Omental fat pad (tissue), 4 donors: ENCODE data around the gene IFIT1. TPM values are rescaled to one million over a fixed set of nuclear protein-coding genes. Genes with fewer than 3 reads are reported as not detected.

Source experiments
- ATAC-seq: fragments of 150-250 bp; one replicate; pipeline ENCODE4 v1.9.1; 2016; ENCODE audit warnings: mild to moderate bottlenecking, moderate library complexity; ENCODE audit not compliant: low FRiP score
- DNase-seq: peaks from one replicate; pipeline ENCODE4 v3.0.0-alpha.2; 2019; ENCODE audit warnings: low spot score
- total RNA-seq, 4 donors: library from RNA; depleted of rRNA; stranded (reverse); fragments of >200 nt; gene quantifications; one replicate each; pipeline ENCODE4 v1.1.0, GENCODE V29; 2016
- TF ChIP-seq, protein P1 (sequence below), 3 donors: fragments of 450-650 bp; IDR thresholded peaks; one replicate each; pipeline ENCODE4 v1.5.1; 2016 to 2017; ENCODE audit warnings: antibody characterized with exemption in 3 of 3, mild to moderate bottlenecking in 3 of 3, moderate library complexity in 2 of 3

IFIT1 gene
- total RNA-seq, 4 donors from 2014 or later, result 8.1 to 30.9 (median 11.6) TPM

DNA sequence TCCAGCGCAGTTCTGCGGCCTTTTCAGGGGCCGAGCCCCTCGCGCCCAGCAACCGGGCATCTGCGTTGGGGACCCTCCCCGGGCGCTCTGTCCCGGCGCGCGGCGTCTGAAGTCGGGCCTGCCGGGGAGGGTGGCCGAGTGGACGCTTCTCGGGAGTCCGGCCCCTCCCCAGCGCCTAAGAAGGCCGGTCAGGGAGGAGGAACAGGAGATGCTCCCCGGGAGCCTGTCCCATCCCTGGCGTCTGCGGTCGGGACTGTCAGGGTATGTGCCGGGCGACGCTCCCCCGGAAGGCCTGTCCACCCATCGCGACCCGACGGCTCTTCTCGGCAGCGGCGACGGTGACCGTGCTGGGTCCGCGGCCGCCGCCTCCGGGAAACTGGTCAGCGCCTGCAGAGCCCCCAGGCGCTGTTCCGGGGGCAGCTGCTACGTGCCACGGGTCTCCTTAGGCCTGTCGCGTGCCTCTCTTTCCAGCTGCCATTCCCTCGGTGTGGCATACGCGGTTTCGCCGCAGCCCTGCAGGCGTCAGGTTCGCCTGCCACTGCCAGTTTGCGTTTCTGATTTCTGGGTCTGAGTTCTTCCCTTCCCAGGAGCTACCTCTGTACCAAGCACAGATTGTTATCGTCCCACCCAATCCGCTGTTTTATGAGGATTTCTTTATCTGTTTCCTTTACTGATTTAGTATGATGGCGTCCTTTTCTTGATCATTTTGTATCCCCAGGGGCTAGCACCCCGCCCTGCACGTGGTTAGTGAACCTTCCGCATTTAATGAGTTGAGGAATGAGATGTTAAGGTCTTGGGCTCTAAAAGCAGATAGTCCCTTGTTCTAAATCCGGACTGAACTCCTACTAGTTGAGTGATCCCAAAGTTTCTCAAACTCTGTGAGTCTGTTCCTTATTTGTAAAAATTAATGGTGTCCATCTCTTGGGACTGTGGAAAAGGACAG is 22.7 kb downstream of the IFIT1 start:
- DNase-seq (no peak), ATAC-seq (peak; percentile 74)
- TF ChIP-seq, protein P1, sequence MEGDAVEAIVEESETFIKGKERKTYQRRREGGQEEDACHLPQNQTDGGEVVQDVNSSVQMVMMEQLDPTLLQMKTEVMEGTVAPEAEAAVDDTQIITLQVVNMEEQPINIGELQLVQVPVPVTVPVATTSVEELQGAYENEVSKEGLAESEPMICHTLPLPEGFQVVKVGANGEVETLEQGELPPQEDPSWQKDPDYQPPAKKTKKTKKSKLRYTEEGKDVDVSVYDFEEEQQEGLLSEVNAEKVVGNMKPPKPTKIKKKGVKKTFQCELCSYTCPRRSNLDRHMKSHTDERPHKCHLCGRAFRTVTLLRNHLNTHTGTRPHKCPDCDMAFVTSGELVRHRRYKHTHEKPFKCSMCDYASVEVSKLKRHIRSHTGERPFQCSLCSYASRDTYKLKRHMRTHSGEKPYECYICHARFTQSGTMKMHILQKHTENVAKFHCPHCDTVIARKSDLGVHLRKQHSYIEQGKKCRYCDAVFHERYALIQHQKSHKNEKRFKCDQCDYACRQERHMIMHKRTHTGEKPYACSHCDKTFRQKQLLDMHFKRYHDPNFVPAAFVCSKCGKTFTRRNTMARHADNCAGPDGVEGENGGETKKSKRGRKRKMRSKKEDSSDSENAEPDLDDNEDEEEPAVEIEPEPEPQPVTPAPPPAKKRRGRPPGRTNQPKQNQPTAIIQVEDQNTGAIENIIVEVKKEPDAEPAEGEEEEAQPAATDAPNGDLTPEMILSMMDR (IDR thresholded peaks at IDR 0.05), result no peak

DNA sequence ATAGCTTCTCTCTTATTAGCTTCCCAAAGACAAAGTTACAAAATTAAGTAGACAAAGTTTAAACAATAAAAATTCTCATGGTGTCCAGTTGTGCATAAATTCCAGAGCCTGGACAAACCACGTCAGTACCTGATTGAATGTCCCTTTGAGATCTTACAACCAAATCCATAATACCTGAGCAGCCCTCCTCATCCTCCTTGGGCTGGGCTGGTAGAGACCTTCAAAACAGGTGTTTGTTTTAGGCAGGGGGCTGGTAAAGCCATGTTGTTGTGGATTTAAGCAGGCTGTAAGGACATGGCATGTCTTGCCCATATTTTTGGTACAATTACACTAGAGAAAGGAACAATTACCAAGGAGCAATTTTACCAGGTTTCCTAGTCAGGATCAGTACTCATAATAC is 24.0 kb downstream of the IFIT1 start:
- TF ChIP-seq, protein P1 (IDR thresholded peaks at IDR 0.05), result no peak
- ATAC-seq (no peak), DNase-seq (no peak)

DNA sequence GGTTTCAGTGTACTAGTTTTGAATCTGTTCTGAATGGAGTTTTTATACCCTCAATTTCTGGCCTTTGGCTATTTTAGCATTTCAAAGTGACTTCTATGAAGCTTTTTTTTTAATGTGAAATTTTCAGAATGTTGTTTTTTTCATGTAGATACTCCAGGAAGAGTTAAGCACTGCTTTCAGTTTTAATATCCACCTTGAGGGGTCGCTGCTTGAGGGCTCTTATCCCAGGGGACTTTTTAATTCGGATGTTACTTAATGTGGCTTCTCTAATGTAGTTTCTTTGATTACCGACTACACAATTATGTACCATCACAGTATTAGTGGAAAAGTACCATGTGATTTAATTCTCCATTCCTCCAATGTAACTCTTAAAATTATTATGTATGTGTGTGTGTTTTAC is 27.1 kb downstream of the IFIT1 start:
- no peak for DNase-seq
- TF ChIP-seq, protein P1 (IDR thresholded peaks at IDR 0.05), result no peak
- ATAC-seq, result no peak

DNA sequence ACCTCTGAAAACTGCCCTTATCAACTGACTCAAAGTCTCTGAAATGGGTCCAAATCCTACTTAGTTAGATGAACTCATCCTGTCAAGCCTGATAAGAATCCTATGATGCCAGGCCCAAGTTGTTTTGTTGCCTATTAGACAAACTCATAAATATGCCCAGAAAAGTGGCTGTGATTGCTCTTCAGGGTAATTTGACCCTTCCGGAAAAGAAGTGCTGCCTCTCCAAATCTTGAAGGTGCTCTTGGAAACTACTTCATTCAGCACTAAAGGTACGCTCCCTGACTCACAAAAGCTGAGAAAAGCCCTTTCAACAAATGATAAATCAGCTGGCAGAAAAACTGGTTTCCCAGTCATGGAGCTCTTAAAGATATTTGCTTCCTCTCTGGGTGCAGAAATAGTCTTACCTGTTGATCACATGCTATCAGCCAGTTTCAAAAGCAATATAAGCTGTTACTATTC is 28.6 kb downstream of the IFIT1 start:
- ATAC-seq, result peak; percentile 43
- no peak for DNase-seq
- TF ChIP-seq, protein P1 (IDR thresholded peaks at IDR 0.05), result no peak

DNA sequence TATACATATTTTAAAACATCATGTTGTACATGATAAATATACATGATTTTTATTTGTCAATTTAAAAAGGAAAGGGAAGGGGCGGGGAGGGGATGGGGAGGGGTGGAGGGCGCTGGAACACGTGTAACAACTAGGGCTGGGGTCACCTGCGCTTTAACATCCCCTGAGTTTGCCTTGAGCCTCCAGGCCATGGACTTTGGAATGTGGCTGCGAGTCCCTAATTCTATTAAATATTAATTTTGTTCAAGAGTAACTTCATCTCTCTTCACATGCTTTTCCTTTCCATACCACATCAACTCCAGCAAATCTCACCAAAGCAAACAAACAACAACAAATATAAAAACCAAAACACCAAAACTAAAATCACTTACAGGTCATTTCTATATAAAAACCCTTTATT is 32.6 kb downstream of the IFIT1 start:
- TF ChIP-seq, protein P1 (IDR thresholded peaks at IDR 0.05), result no peak
- DNase-seq (no peak), ATAC-seq (no peak)

DNA sequence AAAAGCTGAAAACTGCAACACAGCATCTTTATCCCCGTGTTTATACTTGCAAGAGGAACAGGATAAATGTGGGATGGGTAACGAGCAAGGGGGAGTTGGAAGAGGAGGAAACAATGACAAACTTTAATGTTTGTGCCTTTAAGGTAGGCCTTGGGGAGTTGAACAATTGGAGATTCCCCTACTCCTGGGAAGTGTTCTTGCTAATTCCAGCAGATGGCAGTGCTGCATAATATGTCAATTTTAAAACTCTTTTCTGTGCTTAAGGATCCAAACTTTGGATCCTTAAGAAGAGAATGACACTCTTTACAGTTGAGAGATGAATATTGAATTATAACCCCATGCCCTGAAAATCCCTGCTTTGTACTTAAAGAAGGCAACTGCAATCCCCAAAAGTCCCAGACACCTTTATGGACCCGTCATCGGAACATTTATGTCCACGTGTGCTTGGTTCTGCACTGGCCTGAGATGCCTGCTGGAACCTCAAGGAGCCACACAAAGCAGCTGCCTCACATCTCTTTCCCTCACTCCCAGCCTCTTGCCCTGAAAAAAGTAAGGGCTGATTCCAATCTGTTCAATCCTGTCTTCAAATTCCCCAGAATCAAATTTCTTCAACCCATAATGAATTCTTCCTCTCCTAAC is 33.9 kb downstream of the IFIT1 start:
- no peak for DNase-seq
- ATAC-seq, result peak; percentile 37
- TF ChIP-seq, protein P1 (IDR thresholded peaks at IDR 0.05), result peak in 1 of 3 donors; percentile 21
